ENCODE results near the gene SEMA3D. TPM values are rescaled to one million over a fixed set of nuclear protein-coding genes. Genes with fewer than 3 reads are reported as not detected.

The SEMA3D gene
- total and polyA plus RNA-seq, 2 of the 4 experiments (the other 2 are of a cell fraction), result 2.9 to 13.6 TPM

GRCh38 chr7:84997626-84998025, 189.2 kb downstream of the SEMA3D start:
- Histone ChIP-seq H3K36me3 (ENCODE audit: control insufficient read depth, insufficient read depth, low read length) (no peaks in the 10 kb centered on the region), H3K9ac (ENCODE audit: low read depth, low read length) (no peak overlapping the region), H2BK15ac (ENCODE audit: low read depth, low read length) (no peak overlapping the region), H2AK9ac (replicated peaks; ENCODE audit: low read depth, low read length, poor library complexity) (no peak overlapping the region), H3K27ac (ENCODE audit: insufficient read depth, low read length) (no peak overlapping the region), H4K5ac (ENCODE audit: low read depth, low read length) (no peak overlapping the region), H2BK120ac (ENCODE audit: low read depth, low read length) (no peak overlapping the region), H3K56ac (ENCODE audit: extremely low read depth, insufficient read depth, low read length) (no peak overlapping the region), H2BK20ac (ENCODE audit: low read depth, low read length) (no peak overlapping the region), H3K9me3 (ENCODE audit: control insufficient read depth, insufficient read depth, low read length) (0 out of 2 replicates have a peak, but pooled peaks cover under 1% of the 10 kb centered on the region), H4K20me1 (ENCODE audit: insufficient read depth, low read length) (no peaks in the 10 kb centered on the region), H3K18ac (ENCODE audit: low read depth, low read length) (no peak overlapping the region; the same call in 1 of the 2 replicates), H2BK5ac (ENCODE audit: low read depth, low read length, poor library complexity, severe bottlenecking) (no peak overlapping the region), H3K4ac (ENCODE audit: low read depth, low read length) (no peak overlapping the region), H3K4me2 (ENCODE audit: low read depth, low read length) (no peak overlapping the region), H2AFZ (replicated peaks; ENCODE audit: low read length, poor library complexity) (no peak overlapping the region), H3K4me1 (ENCODE audit: control insufficient read depth, insufficient read depth, low read length) (no peaks in the 10 kb centered on the region), H3K23ac (ENCODE audit: low read depth, low read length) (no peak overlapping the region), H3K27me3 (ENCODE audit: control insufficient read depth, insufficient read depth, low read length) (no peaks in the 10 kb centered on the region), H3K79me1 (ENCODE audit: low read depth in 1 of 2, low read length in 2 of 2) (no peaks in the 10 kb centered on the region), H3K14ac (replicated peaks; ENCODE audit: low read depth, low read length) (no peak overlapping the region), H4K91ac (ENCODE audit: insufficient read depth, low read depth, low read length) (no peak overlapping the region), H3K9me1 (ENCODE audit: insufficient read depth, low read length) (no peaks in the 10 kb centered on the region), H2AK5ac (ENCODE audit: low read depth, low read length) (no peak overlapping the region), H4K8ac (ENCODE audit: low read depth in 2 of 2, low read length in 2 of 2) (no peak overlapping the region; a peak in 1 of 4 replicates), H3K4me3 (ENCODE audit: insufficient read depth, low read depth, low read length) (no peak overlapping the region)
- ChIA-PET CTCF (no interaction called here), POLR2A (ENCODE audit: unreplicated experiment) (interaction anchor here (0.6 kb wide), 1 partner anchor 803 kb away, joined by 8 read pairs; no protein-coding TSS in a partner anchor)
- in situ Hi-C loops (cut with MboI; ENCODE audit: low sequenced_read_pairs) (no loop called here), dilution Hi-C loops (cut with HindIII; ENCODE audit: low sequenced_read_pairs, unreplicated experiment) (no loop called here), intact Hi-C loops (cut with micrococcal nuclease) (no loop called here)
- ATAC-seq (ENCODE audit: low read depth) (no peak), DNase-seq (no peak)
- no CpG with 5 or more reads among the region's 2 CpGs for WGBS, 2 experiments (ENCODE audit: extremely low coverage in 2 of 2, insufficient read length in 1 of 2)
- no TSS peak for BruUV-seq (replicated peaks)
- TF ChIP-seq MXI1 (IDR thresholded peaks at IDR 0.05; ENCODE audit: borderline replicate concordance, low read depth, low read length), result no peak
- TF ChIP-seq FOS (IDR thresholded peaks at IDR 0.05; ENCODE audit: low read depth, low read length), result no peak
- no peak for TF ChIP-seq MAZ (IDR thresholded peaks at IDR 0.05; ENCODE audit: borderline replicate concordance, low read depth, low read length)
- no peak for TF ChIP-seq SMC3 (IDR thresholded peaks at IDR 0.05; ENCODE audit: low read depth, low read length)
- TF ChIP-seq CTCF (conservative IDR thresholded peaks at IDR 0.05; ENCODE audit: low read depth, low read length), result no peak
- no peak for TF ChIP-seq RCOR1 (IDR thresholded peaks at IDR 0.05; ENCODE audit: insufficient replicate concordance, low read length)
- TF ChIP-seq BHLHE40 (IDR thresholded peaks at IDR 0.05; ENCODE audit: low read depth, low read length), result no peak
- no peak for TF ChIP-seq CEBPB (IDR thresholded peaks at IDR 0.05; ENCODE audit: low read depth, low read length)
- no peak for TF ChIP-seq NFE2L2 (IDR thresholded peaks at IDR 0.05; ENCODE audit: low read depth, low read length)
- no peak for TF ChIP-seq CHD1 (IDR thresholded peaks at IDR 0.05; ENCODE audit: low read depth, low read length)
- no peak for TF ChIP-seq ELK1 (IDR thresholded peaks at IDR 0.05; ENCODE audit: borderline replicate concordance, low read depth, low read length)
- TF ChIP-seq RFX5 (IDR thresholded peaks at IDR 0.05; ENCODE audit: low read depth, low read length), result no peak
- TF ChIP-seq RAD21 (IDR thresholded peaks at IDR 0.05; ENCODE audit: low read length), result no peak
- TF ChIP-seq USF2 (IDR thresholded peaks at IDR 0.05; ENCODE audit: low read depth, low read length), result no peak
- TF ChIP-seq POLR2A (IDR thresholded peaks at IDR 0.05; ENCODE audit: low read depth, low read length), result no peak
- no peak for TF ChIP-seq MAFK (IDR thresholded peaks at IDR 0.05; ENCODE audit: low read depth, low read length)
